Measurements from ENCODE around the gene LRRC51.

Gene LRRC51

GRCh38 chr11:72114570-72114969 is 33.9 kb downstream of the LRRC51 start:
- DNase-seq (ENCODE audit: insufficient read length, low spot score), result no peak
- TF ChIP-seq POU2F2 (IDR thresholded peaks at IDR 0.05; ENCODE audit: low read depth, low read length), result no peak
- FAIRE-seq, result no peak

DNA sequence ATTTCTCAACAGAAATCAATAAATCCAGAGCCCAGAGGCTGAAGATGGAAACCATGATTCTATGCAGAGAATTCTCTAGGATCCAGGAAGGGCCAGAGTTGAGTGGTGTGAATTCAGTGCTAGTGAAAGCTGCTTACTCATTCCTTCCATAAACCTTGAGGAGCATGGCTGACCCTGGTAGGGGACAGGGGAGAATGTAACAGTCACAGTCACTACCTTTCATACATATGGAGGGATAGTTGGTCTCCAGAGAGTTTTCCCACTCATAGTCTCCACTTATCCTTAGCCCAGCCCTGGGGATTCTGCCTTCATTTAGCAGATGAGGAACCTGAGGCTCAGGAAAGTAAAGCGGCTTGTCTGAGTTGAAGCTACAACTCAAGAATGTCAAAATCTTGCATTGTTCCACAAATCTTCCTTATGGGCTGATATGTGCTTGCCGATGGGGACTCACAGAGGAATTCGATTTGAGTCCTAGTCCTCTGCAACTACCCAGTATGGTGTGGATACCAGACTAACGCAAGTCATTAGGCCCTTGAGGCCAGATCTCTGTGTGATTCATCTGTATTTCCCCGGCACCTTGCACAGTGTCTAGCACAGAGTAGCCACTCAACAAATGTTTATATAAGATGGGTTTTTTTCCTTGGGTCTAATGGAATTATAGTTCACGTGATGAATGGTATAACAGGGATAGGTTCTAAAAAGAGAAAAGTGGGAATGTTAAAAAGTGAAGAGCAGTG is 35.5 kb downstream of the LRRC51 start:
- no peak for FAIRE-seq
- TF ChIP-seq POLR2AphosphoS5 (IDR thresholded peaks at IDR 0.05; ENCODE audit: low read depth, low read length) (no peak), SPI1 (IDR thresholded peaks at IDR 0.05; ENCODE audit: low read depth, low read length) (no peak), POLR2A (IDR thresholded peaks at IDR 0.05; ENCODE audit: low read depth, low read length) (no peak), PAX5 (IDR thresholded peaks at IDR 0.05; ENCODE audit: insufficient read depth, low read length, severe bottlenecking) (no peak), POU2F2 (IDR thresholded peaks at IDR 0.05; ENCODE audit: low read depth, low read length) (no peak)

GRCh38 chr11:72119198-72119597 is 38.5 kb downstream of the LRRC51 start:
- no peak for TF ChIP-seq TAF1 (IDR thresholded peaks at IDR 0.05; ENCODE audit: low read depth, low read length)
- no peak for TF ChIP-seq SPI1 (IDR thresholded peaks at IDR 0.05; ENCODE audit: low read depth, low read length)
- no peak for TF ChIP-seq POLR2AphosphoS5 (IDR thresholded peaks at IDR 0.05; ENCODE audit: low read depth, low read length)
- no peak for TF ChIP-seq PAX5 (IDR thresholded peaks at IDR 0.05; ENCODE audit: insufficient read depth, low read length, severe bottlenecking)
- TF ChIP-seq POLR2A (IDR thresholded peaks at IDR 0.05; ENCODE audit: low read depth, low read length), result no peak
- no peak for TF ChIP-seq POU2F2 (IDR thresholded peaks at IDR 0.05; ENCODE audit: low read depth, low read length)
- DNase-seq (ENCODE audit: insufficient read length, low spot score), result no peak
- no peak for FAIRE-seq

More for the DNA sequence above, 35.5 kb downstream of the LRRC51 start:
- no peak for DNase-seq (ENCODE audit: insufficient read length, low spot score)

DNA sequence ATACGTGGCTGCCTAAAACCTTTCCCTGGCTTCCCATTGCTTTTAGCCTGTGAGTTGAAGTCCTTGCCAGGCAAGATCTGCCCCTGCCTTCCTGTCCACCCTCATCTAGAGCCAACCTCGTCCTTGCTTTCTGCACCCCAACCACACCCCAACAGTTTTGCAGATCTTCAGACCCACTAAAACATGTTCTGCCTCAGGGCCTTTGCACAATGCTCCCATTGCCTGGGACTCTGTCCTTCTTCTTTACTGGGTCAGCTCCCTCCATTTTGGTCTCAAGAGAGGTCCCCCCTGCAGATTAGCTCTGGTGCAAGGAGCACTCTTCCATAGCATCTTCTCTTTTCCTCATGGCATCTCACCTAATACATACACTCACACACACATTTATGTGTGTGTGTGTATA is 40.3 kb downstream of the LRRC51 start:
- no peak for FAIRE-seq
- no peak for DNase-seq (ENCODE audit: insufficient read length, low spot score)
- TF ChIP-seq POLR2A (IDR thresholded peaks at IDR 0.05; ENCODE audit: low read depth, low read length) (no peak), POU2F2 (IDR thresholded peaks at IDR 0.05; ENCODE audit: low read depth, low read length) (no peak), PAX5 (IDR thresholded peaks at IDR 0.05; ENCODE audit: insufficient read depth, low read length, severe bottlenecking) (no peak), SPI1 (IDR thresholded peaks at IDR 0.05; ENCODE audit: low read depth, low read length) (no peak), POLR2AphosphoS5 (IDR thresholded peaks at IDR 0.05; ENCODE audit: low read depth, low read length) (no peak), TAF1 (IDR thresholded peaks at IDR 0.05; ENCODE audit: low read depth, low read length) (no peak)

GRCh38 chr11:72122607-72123006 is 42.0 kb downstream of the LRRC51 start:
- TF ChIP-seq POLR2AphosphoS5 (IDR thresholded peaks at IDR 0.05; ENCODE audit: low read depth, low read length) (no peak), TAF1 (IDR thresholded peaks at IDR 0.05; ENCODE audit: low read depth, low read length) (no peak), PAX5 (IDR thresholded peaks at IDR 0.05; ENCODE audit: insufficient read depth, low read length, severe bottlenecking) (no peak), SPI1 (IDR thresholded peaks at IDR 0.05; ENCODE audit: low read depth, low read length) (no peak), POLR2A (IDR thresholded peaks at IDR 0.05; ENCODE audit: low read depth, low read length) (no peak), POU2F2 (IDR thresholded peaks at IDR 0.05; ENCODE audit: low read depth, low read length) (no peak)
- DNase-seq (ENCODE audit: insufficient read length, low spot score) (no peak), FAIRE-seq (no peak)

DNA sequence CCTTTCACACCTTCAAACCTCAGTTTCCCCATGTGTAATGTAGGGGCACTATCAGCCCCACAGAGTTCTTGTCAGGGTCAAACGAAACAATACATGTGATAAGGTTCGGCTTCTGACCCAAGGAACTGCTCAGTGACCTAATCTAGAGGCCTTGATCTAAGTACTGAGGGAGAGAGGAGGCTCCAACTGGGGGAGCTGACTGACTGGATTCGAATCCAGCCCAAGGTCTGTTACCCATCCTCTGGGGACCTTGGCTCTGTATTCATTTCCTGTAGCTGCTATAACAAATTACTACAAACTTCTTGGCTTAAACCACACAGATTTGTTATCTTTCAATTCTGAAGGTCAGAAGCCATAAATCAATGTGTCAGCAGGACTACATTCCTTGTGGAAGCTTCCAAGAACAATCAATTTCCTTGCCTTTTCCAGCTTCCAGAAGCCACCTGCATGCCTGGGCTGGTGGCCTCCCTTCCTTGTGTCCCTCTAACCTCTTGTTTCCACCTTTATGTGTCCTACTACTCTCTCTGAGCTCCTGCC is 42.5 kb downstream of the LRRC51 start:
- DNase-seq (ENCODE audit: insufficient read length, low spot score) (no peak), FAIRE-seq (no peak)
- no peak for TF ChIP-seq PAX5 (IDR thresholded peaks at IDR 0.05; ENCODE audit: insufficient read depth, low read length, severe bottlenecking)
- no peak for TF ChIP-seq POU2F2 (IDR thresholded peaks at IDR 0.05; ENCODE audit: low read depth, low read length)
- TF ChIP-seq SPI1 (IDR thresholded peaks at IDR 0.05; ENCODE audit: low read depth, low read length), result no peak
- TF ChIP-seq TAF1 (IDR thresholded peaks at IDR 0.05; ENCODE audit: low read depth, low read length), result no peak
- no peak for TF ChIP-seq POLR2A (IDR thresholded peaks at IDR 0.05; ENCODE audit: low read depth, low read length)
- TF ChIP-seq POLR2AphosphoS5 (IDR thresholded peaks at IDR 0.05; ENCODE audit: low read depth, low read length), result no peak

DNA sequence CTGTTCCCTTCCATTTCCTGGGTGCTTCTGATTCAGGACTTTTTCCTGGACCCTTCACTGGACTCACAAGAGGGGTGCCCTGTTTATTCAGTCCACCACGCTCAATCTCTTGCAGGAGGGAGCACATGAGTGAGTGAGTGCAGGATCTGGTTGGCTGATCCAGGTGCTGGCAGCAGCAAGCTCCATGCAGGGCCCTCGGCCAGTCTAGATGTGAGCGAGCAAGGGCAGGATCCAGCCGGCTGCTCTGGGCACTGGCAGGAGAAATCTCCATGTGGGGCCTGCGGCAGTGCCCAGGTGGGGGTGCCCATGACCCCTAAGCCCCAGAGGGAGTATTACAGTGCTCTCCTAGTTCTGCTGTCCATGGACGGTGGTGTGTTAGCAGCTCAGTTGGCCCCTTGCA is 43.4 kb downstream of the LRRC51 start:
- FAIRE-seq (no peak), DNase-seq (ENCODE audit: insufficient read length, low spot score) (no peak)
- no peak for TF ChIP-seq POLR2AphosphoS5 (IDR thresholded peaks at IDR 0.05; ENCODE audit: low read depth, low read length)
- TF ChIP-seq TAF1 (IDR thresholded peaks at IDR 0.05; ENCODE audit: low read depth, low read length), result no peak
- TF ChIP-seq PAX5 (IDR thresholded peaks at IDR 0.05; ENCODE audit: insufficient read depth, low read length, severe bottlenecking), result no peak
- TF ChIP-seq POU2F2 (IDR thresholded peaks at IDR 0.05; ENCODE audit: low read depth, low read length), result no peak
- TF ChIP-seq SPI1 (IDR thresholded peaks at IDR 0.05; ENCODE audit: low read depth, low read length), result no peak
- TF ChIP-seq POLR2A (IDR thresholded peaks at IDR 0.05; ENCODE audit: low read depth, low read length), result no peak

- DNase-seq (ENCODE audit: insufficient read length, low spot score), result no peak
- no peak for TF ChIP-seq POLR2A (IDR thresholded peaks at IDR 0.05; ENCODE audit: low read depth, low read length)
- no peak for TF ChIP-seq POU2F2 (IDR thresholded peaks at IDR 0.05; ENCODE audit: low read depth, low read length)
- no peak for TF ChIP-seq SPI1 (IDR thresholded peaks at IDR 0.05; ENCODE audit: low read depth, low read length)
- TF ChIP-seq PAX5 (IDR thresholded peaks at IDR 0.05; ENCODE audit: insufficient read depth, low read length, severe bottlenecking), result no peak
- no peak for TF ChIP-seq POLR2AphosphoS5 (IDR thresholded peaks at IDR 0.05; ENCODE audit: low read depth, low read length)
- no peak for TF ChIP-seq TAF1 (IDR thresholded peaks at IDR 0.05; ENCODE audit: low read depth, low read length)
- no peak for FAIRE-seq
Measured at GRCh38 chr11:72125956-72126355, 45.3 kb downstream of the LRRC51 start.

DNA sequence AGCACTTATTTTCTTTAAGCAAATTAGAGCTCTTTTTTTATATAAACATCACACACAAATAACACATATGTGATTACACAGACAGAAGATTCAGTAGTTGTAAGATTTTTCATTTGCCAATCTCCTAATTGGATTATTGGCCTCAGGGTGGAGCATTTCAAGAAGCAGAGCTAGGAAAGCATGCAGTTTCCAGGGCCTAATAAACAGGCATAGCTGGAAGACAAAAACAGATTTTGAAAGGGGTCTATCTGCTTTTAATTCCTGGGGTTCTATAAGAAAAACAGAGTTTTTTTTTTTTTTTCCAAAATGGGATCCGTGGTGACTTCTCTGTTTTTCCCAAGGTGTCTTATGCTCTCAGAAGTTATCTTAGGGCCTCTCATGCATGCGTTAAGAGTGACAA is 47.3 kb downstream of the LRRC51 start:
- TF ChIP-seq TAF1 (IDR thresholded peaks at IDR 0.05; ENCODE audit: low read depth, low read length), result no peak
- TF ChIP-seq POU2F2 (IDR thresholded peaks at IDR 0.05; ENCODE audit: low read depth, low read length), result no peak
- no peak for TF ChIP-seq POLR2A (IDR thresholded peaks at IDR 0.05; ENCODE audit: low read depth, low read length)
- TF ChIP-seq SPI1 (IDR thresholded peaks at IDR 0.05; ENCODE audit: low read depth, low read length), result no peak
- TF ChIP-seq POLR2AphosphoS5 (IDR thresholded peaks at IDR 0.05; ENCODE audit: low read depth, low read length), result no peak
- TF ChIP-seq PAX5 (IDR thresholded peaks at IDR 0.05; ENCODE audit: insufficient read depth, low read length, severe bottlenecking), result no peak
- FAIRE-seq, result no peak
- no peak for DNase-seq (ENCODE audit: insufficient read length, low spot score)

DNA sequence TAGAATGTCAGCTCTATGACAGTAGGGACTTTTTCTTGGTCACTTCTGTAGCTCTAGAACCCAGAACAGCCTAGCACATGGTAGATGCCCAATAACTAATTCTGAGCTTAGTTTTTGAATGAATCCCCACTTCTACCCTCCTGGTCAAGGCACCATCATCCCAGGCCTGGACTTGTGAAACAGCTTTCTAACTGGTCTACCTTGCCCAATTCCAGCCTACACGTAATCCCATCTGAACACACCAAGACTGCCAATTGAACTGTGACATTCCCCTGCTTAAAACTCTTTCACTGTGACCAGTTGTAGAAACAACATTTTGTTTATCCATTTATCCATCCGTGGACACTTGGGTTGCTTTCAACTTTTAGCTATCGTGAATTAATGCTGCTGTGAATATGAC is 48.7 kb downstream of the LRRC51 start:
- DNase-seq (ENCODE audit: insufficient read length, low spot score) (no peak), FAIRE-seq (no peak)
- TF ChIP-seq TAF1 (IDR thresholded peaks at IDR 0.05; ENCODE audit: low read depth, low read length) (no peak), SPI1 (IDR thresholded peaks at IDR 0.05; ENCODE audit: low read depth, low read length) (no peak), POLR2A (IDR thresholded peaks at IDR 0.05; ENCODE audit: low read depth, low read length) (no peak), POLR2AphosphoS5 (IDR thresholded peaks at IDR 0.05; ENCODE audit: low read depth, low read length) (no peak), PAX5 (IDR thresholded peaks at IDR 0.05; ENCODE audit: insufficient read depth, low read length, severe bottlenecking) (no peak), POU2F2 (IDR thresholded peaks at IDR 0.05; ENCODE audit: low read depth, low read length) (no peak)
